ENCODE results near the gene NUP50.

Gene NUP50

DNA sequence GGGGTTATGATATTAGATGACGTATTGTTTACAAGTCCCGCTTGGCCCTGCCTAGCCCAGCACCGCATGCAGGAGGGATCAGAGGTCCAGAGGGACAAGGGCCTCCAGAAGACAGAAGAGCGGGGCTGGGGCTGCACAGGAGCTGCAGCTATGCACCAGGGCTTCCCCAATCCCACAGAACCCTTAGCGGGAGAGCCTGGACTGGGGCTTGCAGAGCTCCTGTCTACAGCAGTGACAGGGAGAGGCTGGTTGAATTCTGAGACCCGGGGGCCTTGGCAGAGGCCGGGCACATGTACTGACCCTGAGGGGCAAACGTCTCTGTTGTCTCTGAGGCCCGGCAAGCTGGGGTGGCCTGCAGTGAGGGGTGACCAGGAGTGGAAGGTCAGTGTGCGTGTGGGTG is 70.1 kb downstream of the NUP50 start:
- no peak for DNase-seq

DNA sequence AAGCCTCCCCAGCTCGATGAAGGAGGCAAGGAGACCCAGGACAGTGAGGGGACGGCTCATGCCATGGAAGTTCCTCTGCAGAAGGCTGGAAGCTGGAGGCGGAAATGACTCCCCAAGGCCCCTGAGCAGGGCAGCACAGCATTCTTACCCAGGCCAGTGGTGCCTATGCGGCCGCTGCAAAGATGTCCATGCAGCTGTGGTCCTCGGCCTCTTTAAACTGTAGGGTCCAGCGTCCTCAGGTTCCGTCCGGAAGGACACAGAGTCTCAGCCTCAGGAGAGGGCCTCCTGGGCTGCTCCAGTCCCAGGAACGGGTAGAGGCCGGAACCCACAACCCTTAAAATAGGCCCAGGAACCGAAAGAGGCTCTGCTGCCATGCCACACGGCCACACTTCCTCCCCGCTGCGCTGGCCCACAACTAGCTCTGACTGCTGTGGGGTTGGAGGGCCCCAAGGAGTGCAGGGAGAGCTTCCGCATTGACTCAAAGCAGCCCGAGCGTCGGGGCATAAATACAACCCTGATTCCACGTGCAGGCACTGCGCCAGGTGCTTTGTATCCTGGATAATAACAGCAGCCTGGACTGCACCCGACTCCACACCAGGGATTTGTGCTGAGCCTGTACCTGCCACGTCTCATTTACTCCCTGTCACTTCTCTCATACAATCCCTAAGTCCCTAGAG is 71.5 kb downstream of the NUP50 start:
- DNase-seq = no peak

DNA sequence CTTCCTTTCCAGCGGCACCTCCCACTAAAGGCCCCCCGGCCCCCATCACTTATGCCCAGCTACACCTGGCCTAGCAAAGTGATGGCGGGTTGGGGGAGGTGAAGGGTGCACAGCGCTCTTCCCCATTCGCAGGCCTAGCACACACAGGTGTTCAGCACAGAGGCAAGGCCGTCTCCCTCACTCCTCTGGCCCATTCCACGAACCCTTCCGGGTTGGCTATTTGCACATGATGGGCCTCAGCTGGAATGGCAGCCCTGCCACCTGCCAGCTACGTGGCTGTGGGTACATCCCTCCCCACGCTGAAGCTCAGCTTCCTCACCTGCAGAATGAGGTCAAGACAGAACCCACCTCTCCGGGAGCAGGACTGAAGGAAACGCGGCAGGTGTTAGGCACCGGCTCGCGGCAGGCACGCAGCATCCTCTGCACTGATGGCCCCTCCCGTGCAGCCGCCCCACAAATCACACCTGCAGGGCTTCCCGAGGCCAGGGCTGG is 72.2 kb downstream of the NUP50 start:
- DNase-seq = no peak

DNA sequence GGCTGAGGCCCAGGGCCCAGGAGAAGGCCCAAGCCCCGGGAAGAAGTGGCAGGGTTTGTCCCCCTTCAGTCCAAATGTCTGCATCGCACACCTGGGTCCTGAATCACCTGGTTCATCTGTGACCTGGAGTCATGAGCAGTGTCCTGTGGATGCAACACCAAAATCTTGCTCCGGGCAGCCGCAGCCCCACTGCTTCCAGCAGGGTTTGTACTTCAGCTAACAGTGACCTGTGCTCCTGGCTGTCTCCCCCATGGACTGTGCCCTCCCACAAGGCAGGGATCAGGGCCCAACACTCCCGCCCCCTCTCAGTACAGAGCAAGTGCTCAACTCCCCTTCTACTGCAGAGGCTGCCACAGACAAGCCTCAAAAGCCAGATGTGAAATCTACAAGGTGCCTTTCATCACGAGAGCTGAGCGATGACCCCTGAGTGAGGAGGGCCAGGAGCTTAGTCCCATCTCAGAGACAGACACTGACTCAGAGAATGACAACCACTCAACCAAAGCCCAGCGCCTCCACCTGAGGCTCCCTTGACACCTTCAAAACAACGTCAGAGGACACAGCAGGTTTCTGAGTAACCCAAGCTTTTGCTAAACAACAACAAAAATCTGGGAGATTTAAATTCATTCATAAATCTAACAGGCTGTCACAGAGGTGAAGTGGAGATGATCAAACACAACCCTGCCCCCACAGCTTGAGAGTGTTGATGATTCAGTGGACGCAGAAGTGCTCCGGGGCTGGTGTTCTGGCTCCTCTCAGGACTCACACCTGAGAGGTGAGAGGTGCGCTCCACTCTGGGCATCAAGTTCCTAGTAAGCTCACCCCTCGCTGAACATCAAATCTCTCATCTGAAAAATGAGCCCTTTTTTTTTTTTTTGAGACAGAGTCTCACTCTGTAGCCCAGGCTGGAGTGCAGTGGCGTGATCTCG is 73.6 kb downstream of the NUP50 start:
- DNase-seq = no peak
